DMS53 (cell line): Measurements from ENCODE around the gene ACRBP.
"Not testable (repeated sequence)": the region's sequence is repeated elsewhere in the genome, so short reads cannot be mapped to it uniquely, and the experiment has no call there.

Source experiments
- DNase-seq: peaks from one replicate; lab custom pipeline; 2025; lab: John Stamatoyannopoulos, UW

ACRBP gene

GRCh38 chr12:6614513-6615172 is 32.6 kb downstream of the ACRBP start:
- DNase-seq: peak; percentile 51

- peak; percentile 99 for DNase-seq
Measured at GRCh38 chr12:6613776-6614512, 33.3 kb downstream of the ACRBP start.

- peak; percentile 90 for DNase-seq
Measured at GRCh38 chr12:6613015-6613775, 34.0 kb downstream of the ACRBP start.

GRCh38 chr12:6612652-6613014 is 34.6 kb downstream of the ACRBP start:
- peak; percentile 90 for DNase-seq

- peak; percentile 59 for DNase-seq
Measured at GRCh38 chr12:6612247-6612646, 35.0 kb downstream of the ACRBP start.

GRCh38 chr12:6608592-6609281 is 38.5 kb downstream of the ACRBP start:
- peak; percentile 66 for DNase-seq

GRCh38 chr12:6607751-6608591 is 39.3 kb downstream of the ACRBP start:
- peak; percentile 97 for DNase-seq

GRCh38 chr12:6606331-6607131 is 40.7 kb downstream of the ACRBP start:
- peak; percentile 87 for DNase-seq

- peak; percentile 79 for DNase-seq
Measured at GRCh38 chr12:6605421-6606330, 41.6 kb downstream of the ACRBP start.

- no peak for DNase-seq
Measured at GRCh38 chr12:6604259-6605029, 42.8 kb downstream of the ACRBP start.

GRCh38 chr12:6603095-6603567 is 44.1 kb downstream of the ACRBP start:
- DNase-seq: no peak

- DNase-seq: no peak
Measured at GRCh38 chr12:6602526-6602925, 44.7 kb downstream of the ACRBP start.

- DNase-seq: not testable (repeated sequence)
Measured at GRCh38 chr12:6595673-6596072, 51.6 kb downstream of the ACRBP start.

- no peak for DNase-seq
Measured at GRCh38 chr12:6592087-6592486, 55.1 kb downstream of the ACRBP start.
